GM12875 (cell line): ENCODE measurements around the gene TEKT5.

Experiments used
- H3K4me3 ChIP-seq: one replicate; pipeline ENCODE4 v1.5.1; 2011; ENCODE audit warnings: low read depth, low read length, control low read depth
- TF ChIP-seq, protein P1 (sequence below): IDR thresholded peaks from 2 replicates; pipeline ENCODE4 v1.5.1; 2011; ENCODE audit warnings: low read depth, mild to moderate bottlenecking, control low read depth, inconsistent platforms, low read length, moderate library complexity, borderline replicate concordance; ENCODE audit not compliant: insufficient read depth

Gene TEKT5

DNA sequence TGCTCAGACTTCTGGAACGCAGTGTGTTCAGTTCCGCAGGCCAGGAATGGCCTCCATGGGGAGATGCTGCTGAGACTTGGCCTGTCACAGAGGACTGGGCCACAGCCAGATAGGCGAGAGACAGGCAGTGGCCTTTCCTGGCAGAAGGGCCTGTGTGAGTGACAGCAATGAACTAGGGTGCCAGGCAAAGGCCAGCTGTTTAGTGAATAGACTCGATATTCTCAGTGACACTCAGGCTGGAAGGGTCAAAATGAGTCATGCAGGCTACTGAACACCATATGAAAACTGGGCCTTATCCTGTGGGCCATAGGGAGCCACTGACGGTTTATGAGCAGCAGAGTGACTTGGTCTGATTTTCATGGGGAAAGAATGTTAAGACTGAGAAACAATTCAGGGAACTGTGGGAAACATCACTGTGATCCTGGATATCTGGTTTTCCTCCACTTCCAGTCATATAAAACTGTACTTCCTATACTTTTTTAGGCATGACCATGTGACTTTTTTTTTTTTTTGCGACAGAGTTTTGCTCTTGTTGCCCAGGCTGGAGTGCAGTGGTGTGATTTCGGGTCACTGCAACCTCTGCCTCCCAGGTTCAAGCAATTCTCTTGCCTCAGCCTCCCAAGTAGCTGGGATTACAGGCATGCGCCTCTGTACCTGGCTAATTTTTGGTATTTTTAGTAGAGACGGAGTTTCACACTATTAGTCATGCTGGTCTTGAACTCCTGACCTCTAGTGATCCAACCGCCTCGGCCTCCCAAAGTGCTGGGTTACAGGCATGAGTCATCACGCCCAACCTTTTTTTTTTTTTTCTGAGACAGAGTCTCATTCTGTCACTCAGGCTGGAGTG lies 43.7 kb upstream of the TEKT5 start:
- H3K4me3 ChIP-seq: no peak overlapping the region
- TF ChIP-seq, protein P1, sequence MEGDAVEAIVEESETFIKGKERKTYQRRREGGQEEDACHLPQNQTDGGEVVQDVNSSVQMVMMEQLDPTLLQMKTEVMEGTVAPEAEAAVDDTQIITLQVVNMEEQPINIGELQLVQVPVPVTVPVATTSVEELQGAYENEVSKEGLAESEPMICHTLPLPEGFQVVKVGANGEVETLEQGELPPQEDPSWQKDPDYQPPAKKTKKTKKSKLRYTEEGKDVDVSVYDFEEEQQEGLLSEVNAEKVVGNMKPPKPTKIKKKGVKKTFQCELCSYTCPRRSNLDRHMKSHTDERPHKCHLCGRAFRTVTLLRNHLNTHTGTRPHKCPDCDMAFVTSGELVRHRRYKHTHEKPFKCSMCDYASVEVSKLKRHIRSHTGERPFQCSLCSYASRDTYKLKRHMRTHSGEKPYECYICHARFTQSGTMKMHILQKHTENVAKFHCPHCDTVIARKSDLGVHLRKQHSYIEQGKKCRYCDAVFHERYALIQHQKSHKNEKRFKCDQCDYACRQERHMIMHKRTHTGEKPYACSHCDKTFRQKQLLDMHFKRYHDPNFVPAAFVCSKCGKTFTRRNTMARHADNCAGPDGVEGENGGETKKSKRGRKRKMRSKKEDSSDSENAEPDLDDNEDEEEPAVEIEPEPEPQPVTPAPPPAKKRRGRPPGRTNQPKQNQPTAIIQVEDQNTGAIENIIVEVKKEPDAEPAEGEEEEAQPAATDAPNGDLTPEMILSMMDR: no peak

- no peak overlapping the region for H3K4me3 ChIP-seq
- TF ChIP-seq, protein P1: peak; percentile 73
Observed at GRCh38 chr16:10737068-10737625, 42.4 kb upstream of the TEKT5 start.

- TF ChIP-seq, protein P1: no peak
- H3K4me3 ChIP-seq: no peak overlapping the region
Observed at GRCh38 chr16:10731790-10732189, 37.1 kb upstream of the TEKT5 start.

- TF ChIP-seq, protein P1: no peak
- no peak overlapping the region for H3K4me3 ChIP-seq
Observed at GRCh38 chr16:10729104-10730048, 34.6 kb upstream of the TEKT5 start.

GRCh38 chr16:10728003-10728887 lies 33.5 kb upstream of the TEKT5 start:
- TF ChIP-seq, protein P1: no peak

GRCh38 chr16:10708969-10709368 lies 14.2 kb upstream of the TEKT5 start:
- no peak overlapping the region for H3K4me3 ChIP-seq
- TF ChIP-seq, protein P1: no peak

More at GRCh38 chr16:10728003-10728887, 33.5 kb upstream of the TEKT5 start:
- H3K4me3 ChIP-seq: no peak overlapping the region
